Measurements from ENCODE around the gene FAM135A. TPM values are rescaled to one million over a fixed set of nuclear protein-coding genes. Genes with fewer than 3 reads are reported as not detected.

FAM135A gene
- total and polyA plus RNA-seq, 9 of the 15 experiments (the other 6 are each of a cell fraction or from before 2014, with no cell fraction given) = 7.4 to 32.9 (median 19.2) TPM

- H4K20me1 ChIP-seq (replicated peaks; ENCODE audit: control insufficient read depth, insufficient read depth, low read length) = peaks cover 16% of the 10 kb centered on the region; the same call in 1 of the 2 replicates
- no peak overlapping the region for H2AFZ ChIP-seq (ENCODE audit: low read depth, low read length)
- DNase-seq (ENCODE audit: extremely low read depth in 1 of 4, low spot score in 3 of 4) (peak in 1 of 4 experiments; percentile 63), ATAC-seq (peak; percentile 48), FAIRE-seq (no peak)
- peaks cover 3% of the 10 kb centered on the region for H3K9me1 ChIP-seq (ENCODE audit: control insufficient read depth, insufficient read depth, low read length)
- BruUV-seq (replicated peaks) = no TSS peak
- H3K9ac ChIP-seq (ENCODE audit: insufficient read depth in 1 of 2, low read depth in 2 of 2, low read length in 2 of 2) = peak overlapping the region; percentile 85 to 96; a peak in 3 of 4 replicates
- peaks cover 22% of the 10 kb centered on the region; the same call in 2 of the 3 replicates for H3K36me3 ChIP-seq (ENCODE audit: control insufficient read depth, insufficient read depth, low read length)
- H3K27ac ChIP-seq (ENCODE audit: extremely low read depth, low read depth, low read length) = peak overlapping the region; percentile 70
- peak overlapping the region; percentile 92 for H3K4me2 ChIP-seq (ENCODE audit: insufficient read depth, low read length)
- peaks cover 53% of the 10 kb centered on the region for H3K79me2 ChIP-seq (ENCODE audit: control insufficient read depth, insufficient read depth, low read length)
- peaks cover 2 to 12% of the 10 kb centered on the region in 2 experiments; a peak in 4 of 5 replicates for H3K4me1 ChIP-seq (replicated peaks in 1 of 2; ENCODE audit: control insufficient read depth in 2 of 2, insufficient read depth in 2 of 2, low read length in 2 of 2)
- peak overlapping the region; percentile 58 for H3K4me3 ChIP-seq
- ChIA-PET POLR2A (interaction anchor here (1.1 to 1.3 kb wide), 3 partner anchors 8 to 16 kb away, joined by 3 to 8 read pairs (median 5); partner anchors contain the start of gene FAM135A), CTCF (ENCODE audit: low intra/inter-chr PET ratio) (no interaction called here)
- in situ Hi-C loops (cut with MboI) (no loop called here), intact Hi-C loops (cut with micrococcal nuclease) (loop anchor here (5.0 to 10.0 kb wide), 3 partner anchors 168 to 1740 kb away; partner anchors contain the start of genes SDHAF4 and SMAP1)
- no peaks in the 10 kb centered on the region for H3K27me3 ChIP-seq (ENCODE audit: control insufficient read depth in 2 of 2, insufficient read depth in 2 of 2, low read length in 2 of 2)
- H3K9me3 ChIP-seq (replicated peaks; ENCODE audit: control insufficient read depth, insufficient read depth, low read depth, low read length) = peaks cover 2% of the 10 kb centered on the region; the same call in 1 of the 2 replicates
- WGBS (ENCODE audit: insufficient coverage, low coverage, missing lambda C conversion rate) = 2% methylated on average over 9 of the region's 10 CpGs
- no peak for TF ChIP-seq CEBPG (CRISPR knock-in tag; IDR thresholded peaks at IDR 0.05)
- TF ChIP-seq CEBPG (tag; conservative IDR thresholded peaks at IDR 0.05 in 1 of 2, IDR thresholded peaks at IDR 0.05 in 1 of 2) = 0 out of 4 replicates have a peak, but pooled peaks of 1 of the 2 experiments have one; percentile 27
- TF ChIP-seq ZKSCAN8 (CRISPR knock-in tag; IDR thresholded peaks at IDR 0.05) = 0 out of 2 replicates have a peak, but pooled peaks have one; percentile 33
- TF ChIP-seq ZNF431 (CRISPR knock-in tag; IDR thresholded peaks at IDR 0.05) = no peak
- no peak for TF ChIP-seq SMARCB1 (IDR thresholded peaks at IDR 0.05; ENCODE audit: insufficient read length, low read depth)
- TF ChIP-seq NCOA6 (IDR thresholded peaks at IDR 0.05) = no peak
- TF ChIP-seq POLR2B (IDR thresholded peaks at IDR 0.05; ENCODE audit: low read depth, partially characterized antibody) = peak; percentile 22
- no peak for TF ChIP-seq ZNF764 (CRISPR knock-in tag; IDR thresholded peaks at IDR 0.05; ENCODE audit: low read depth)
- TF ChIP-seq AFF4 (CRISPR knock-in tag; IDR thresholded peaks at IDR 0.05) = 0 out of 2 replicates have a peak, but pooled peaks have one; percentile 20
- no peak for TF ChIP-seq ZNF280B (CRISPR knock-in tag; IDR thresholded peaks at IDR 0.05)
- 0 out of 2 replicates have a peak, but pooled peaks have one; percentile 28 for TF ChIP-seq ZFX (CRISPR knock-in tag; IDR thresholded peaks at IDR 0.05)
- 0 out of 2 replicates have a peak, but pooled peaks have one; percentile 25 for TF ChIP-seq PKNOX1 (IDR thresholded peaks at IDR 0.05)
- 0 out of 2 replicates have a peak, but pooled peaks have one; percentile 35 for TF ChIP-seq HDGF (IDR thresholded peaks at IDR 0.05)
- TF ChIP-seq ETV1 (tag; conservative IDR thresholded peaks at IDR 0.05; ENCODE audit: low read depth) = no peak
Observed at GRCh38 chr6:70396796-70397729, 16.2 kb upstream of the FAM135A start.
